ENCODE measurements around the gene PLK3. TPM values are rescaled to one million over a fixed set of nuclear protein-coding genes. Genes with fewer than 3 reads are reported as not detected.

The PLK3 gene
- total and polyA plus RNA-seq, 2 of the 4 experiments (the other 2 are of a cell fraction) = 15.8 to 51.6 TPM

DNA sequence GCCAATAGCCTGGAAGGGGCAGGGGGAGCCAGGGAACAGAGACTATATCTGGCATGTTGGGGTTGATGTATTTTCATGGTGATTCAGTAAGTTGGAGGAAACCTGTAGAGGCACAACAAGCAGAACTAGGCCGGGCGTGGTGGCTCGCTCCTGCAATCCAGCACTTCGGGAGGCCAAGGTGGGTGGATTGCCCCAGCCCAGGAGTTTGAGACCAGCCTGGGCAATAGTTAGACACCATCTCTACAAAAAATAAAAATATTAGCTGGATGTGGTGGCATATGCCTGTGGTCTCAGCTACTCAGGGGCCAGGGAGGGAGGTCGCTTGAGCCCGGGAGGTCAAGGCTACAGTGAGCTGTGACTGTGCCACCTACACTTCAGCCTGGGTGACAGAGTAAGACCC lies 53.0 kb downstream of the PLK3 start:
- H4K8ac ChIP-seq (ENCODE audit: low read depth in 2 of 2, low read length in 2 of 2) = no peak overlapping the region
- no peak overlapping the region for H3K4me2 ChIP-seq (ENCODE audit: low read depth, low read length)
- peaks cover 0 to 2% of the 10 kb centered on the region in 2 experiments; a peak in 1 of 4 replicates for H3K79me1 ChIP-seq (ENCODE audit: low read depth in 1 of 2, low read length in 2 of 2)
- H3K4me1 ChIP-seq (ENCODE audit: control insufficient read depth, insufficient read depth, low read length) = no peaks in the 10 kb centered on the region
- H3K56ac ChIP-seq (ENCODE audit: extremely low read depth, insufficient read depth, low read length) = no peak overlapping the region
- H3K14ac ChIP-seq (replicated peaks; ENCODE audit: low read depth, low read length) = no peak overlapping the region
- ATAC-seq (ENCODE audit: low read depth) (no peak), DNase-seq (no peak)
- BruUV-seq (replicated peaks) = no TSS peak
- no peak overlapping the region for H3K9ac ChIP-seq (ENCODE audit: low read depth, low read length)
- 0 out of 2 replicates have a peak, but pooled peaks cover 4% of the 10 kb centered on the region for H3K9me1 ChIP-seq (ENCODE audit: insufficient read depth, low read length)
- TF ChIP-seq ELK1 (IDR thresholded peaks at IDR 0.05; ENCODE audit: borderline replicate concordance, low read depth, low read length) = no peak
- TF ChIP-seq, protein P1, sequence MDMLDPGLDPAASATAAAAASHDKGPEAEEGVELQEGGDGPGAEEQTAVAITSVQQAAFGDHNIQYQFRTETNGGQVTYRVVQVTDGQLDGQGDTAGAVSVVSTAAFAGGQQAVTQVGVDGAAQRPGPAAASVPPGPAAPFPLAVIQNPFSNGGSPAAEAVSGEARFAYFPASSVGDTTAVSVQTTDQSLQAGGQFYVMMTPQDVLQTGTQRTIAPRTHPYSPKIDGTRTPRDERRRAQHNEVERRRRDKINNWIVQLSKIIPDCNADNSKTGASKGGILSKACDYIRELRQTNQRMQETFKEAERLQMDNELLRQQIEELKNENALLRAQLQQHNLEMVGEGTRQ (IDR thresholded peaks at IDR 0.05; ENCODE audit: low read depth, low read length) = no peak
- no peak overlapping the region for H2BK5ac ChIP-seq (ENCODE audit: low read depth, low read length, poor library complexity, severe bottlenecking)
- H2AK9ac ChIP-seq (replicated peaks; ENCODE audit: low read depth, low read length, poor library complexity) = no peak overlapping the region
- ChIA-PET CTCF (no interaction called here), POLR2A (ENCODE audit: unreplicated experiment) (no interaction called here)
- H3K27me3 ChIP-seq (ENCODE audit: control insufficient read depth, insufficient read depth, low read length) = no peaks in the 10 kb centered on the region
- no peak overlapping the region for H3K27ac ChIP-seq (ENCODE audit: insufficient read depth, low read length)
- H2BK120ac ChIP-seq (ENCODE audit: low read depth, low read length) = no peak overlapping the region
- H2BK15ac ChIP-seq (ENCODE audit: low read depth, low read length) = no peak overlapping the region
- no peak overlapping the region for H2BK20ac ChIP-seq (ENCODE audit: low read depth, low read length)
- dilution Hi-C loops (cut with HindIII; ENCODE audit: low sequenced_read_pairs, unreplicated experiment) (no loop called here), in situ Hi-C loops (cut with MboI; ENCODE audit: low sequenced_read_pairs) (loop anchor here (25.0 kb wide), 1 partner anchor 134 kb away; the partner anchor contains the start of gene EIF2B3), intact Hi-C loops (cut with micrococcal nuclease) (no loop called here)
- no CpG with 5 or more reads among the region's 6 CpGs for WGBS, 2 experiments (ENCODE audit: extremely low coverage in 2 of 2, insufficient read length in 1 of 2)
- H2AFZ ChIP-seq (replicated peaks; ENCODE audit: low read length, poor library complexity) = no peak overlapping the region
- no peak overlapping the region for H3K18ac ChIP-seq (ENCODE audit: low read depth, low read length)
- H3K36me3 ChIP-seq (ENCODE audit: control insufficient read depth, insufficient read depth, low read length) = peaks cover 10% of the 10 kb centered on the region
- H2AK5ac ChIP-seq (ENCODE audit: low read depth, low read length) = no peak overlapping the region
- H4K20me1 ChIP-seq (ENCODE audit: insufficient read depth, low read length) = no peaks in the 10 kb centered on the region
- H3K23ac ChIP-seq (ENCODE audit: low read depth, low read length) = no peak overlapping the region
- no peak overlapping the region for H3K4me3 ChIP-seq (ENCODE audit: insufficient read depth, low read depth, low read length)
- no peaks in the 10 kb centered on the region for H3K9me3 ChIP-seq (ENCODE audit: control insufficient read depth, insufficient read depth, low read length)
- no peak overlapping the region for H4K91ac ChIP-seq (ENCODE audit: insufficient read depth, low read depth, low read length)
- no peak overlapping the region for H4K5ac ChIP-seq (ENCODE audit: low read depth, low read length)
- H3K4ac ChIP-seq (ENCODE audit: low read depth, low read length) = no peak overlapping the region
